Hepatocyte (in vitro differentiated cells): Measurements from ENCODE around the gene WDFY2. TPM values are rescaled to one million over a fixed set of nuclear protein-coding genes. Genes with fewer than 3 reads are reported as not detected.

Experiments used
- DNase-seq: peaks from one replicate; pipeline ENCODE4 v3.0.0-alpha.2; 2016; ENCODE audit warnings: low spot score
- H2AFZ ChIP-seq: fragments of 200-600 bp; sonication (generic); 2 replicates; pipeline ENCODE4 v1.6.0; 2016; ENCODE audit warnings: antibody characterized with exemption, mild to moderate bottlenecking
- H3K27ac ChIP-seq: fragments of 200-600 bp; sonication (generic); 2 replicates; pipeline ENCODE4 v1.5.1; 2016; ENCODE audit warnings: mild to moderate bottlenecking
- H3K27me3 ChIP-seq: fragments of 200-600 bp; sonication (generic); 2 replicates; pipeline ENCODE4 v1.6.1; 2016
- H3K36me3 ChIP-seq: fragments of 200-600 bp; sonication (generic); replicated peaks from 2 replicates; pipeline ENCODE4 v1.5.1; 2016; ENCODE audit warnings: low read depth; ENCODE audit not compliant: insufficient read depth
- H3K4me1 ChIP-seq: fragments of 200-600 bp; sonication (generic); 2 replicates; pipeline ENCODE4 v1.5.1; 2016; ENCODE audit warnings: mild to moderate bottlenecking, moderate library complexity; ENCODE audit not compliant: insufficient read depth
- H3K4me2 ChIP-seq: fragments of 200-600 bp; sonication (generic); 2 replicates; pipeline ENCODE4 v1.6.0; 2016
- H3K4me3 ChIP-seq: fragments of 200-600 bp; sonication (generic); 2 replicates; pipeline ENCODE4 v1.5.1; 2016; ENCODE audit warnings: mild to moderate bottlenecking
- H3K79me2 ChIP-seq: fragments of 200-600 bp; sonication (generic); 2 replicates; pipeline ENCODE4 v1.6.0; 2017; ENCODE audit warnings: mild to moderate bottlenecking
- H3K9me2 ChIP-seq: fragments of 200-600 bp; sonication (generic); replicated peaks from 2 replicates; pipeline ENCODE4 v1.6.0; 2017; ENCODE audit warnings: mild to moderate bottlenecking; ENCODE audit not compliant: insufficient read depth
- H3K9me3 ChIP-seq: fragments of 200-600 bp; sonication (generic); 2 replicates; pipeline ENCODE4 v1.5.1; 2016; ENCODE audit warnings: low read depth, mild to moderate bottlenecking
- H4K20me1 ChIP-seq: fragments of 200-600 bp; sonication (generic); 2 replicates; pipeline ENCODE4 v1.6.0; 2016; ENCODE audit warnings: mild to moderate bottlenecking; ENCODE audit not compliant: insufficient read depth, poor library complexity, severe bottlenecking
- CTCF ChIP-seq: fragments of 200-600 bp; sonication (generic); IDR thresholded peaks from 2 replicates; pipeline ENCODE4 v1.5.1; 2016; ENCODE audit warnings: antibody characterized with exemption, mild to moderate bottlenecking; ENCODE audit not compliant: poor library complexity
- EZH2 ChIP-seq: fragments of 200-600 bp; sonication (generic); IDR thresholded peaks from 2 replicates; pipeline ENCODE4 v1.6.1; 2016; ENCODE audit warnings: antibody characterized with exemption, mild to moderate bottlenecking, borderline replicate concordance
- EZH2phosphoT487 ChIP-seq: fragments of 200-600 bp; sonication (generic); IDR thresholded peaks from one replicate; pipeline ENCODE4 v1.6.1; 2018; ENCODE audit warnings: antibody characterized with exemption, mild to moderate bottlenecking, low read depth, moderate library complexity; ENCODE audit not compliant: unreplicated experiment, severe bottlenecking
- whole genome bisulfite sequencing: methylation state at CpG from one replicate; pipeline ENCODE4 v1.1.6; 2016; ENCODE audit warnings: low lambda C conversion rate; ENCODE audit errors: missing lambda C conversion rate; 5-methylcytosine and 5-hydroxymethylcytosine counted together
- polyA plus RNA-seq: library from polyadenylated mRNA; unstranded; fragments of >200 nt; fragmentation: Nextera tagmentation; extraction: Ambion mirVana; gene quantifications from 2 replicates; pipeline ENCODE4 v1.2.1, GENCODE V29; 2016
- total RNA-seq: library from RNA; depleted of rRNA; stranded (reverse); fragments of >200 nt; gene quantifications from 2 replicates; pipeline ENCODE4 v1.2.3, GENCODE V29; 2014

WDFY2 gene
- total and polyA plus RNA-seq, 2 experiments from 2014 or later: 9.0 to 9.1 TPM

- no peaks in the 10 kb centered on the region for H4K20me1 ChIP-seq
- no peak overlapping the region for H3K4me2 ChIP-seq
- H3K9me3 ChIP-seq: no peaks in the 10 kb centered on the region
- H2AFZ ChIP-seq: no peak overlapping the region
- 100% methylated on average over 3 of the region's 3 CpGs for WGBS
- no peak overlapping the region for H3K27ac ChIP-seq
- H3K4me1 ChIP-seq: no peaks in the 10 kb centered on the region
- H3K36me3 ChIP-seq: no peaks in the 10 kb centered on the region
- H3K9me2 ChIP-seq: no peaks in the 10 kb centered on the region
- TF ChIP-seq EZH2 (no peak), EZH2phosphoT487 (no peak), CTCF (no peak)
- H3K79me2 ChIP-seq: peaks cover 72% of the 10 kb centered on the region
- H3K27me3 ChIP-seq: no peaks in the 10 kb centered on the region
- DNase-seq: no peak
- H3K4me3 ChIP-seq: no peak overlapping the region
Measured at GRCh38 chr13:51600703-51601102, 16.4 kb downstream of the WDFY2 start.

GRCh38 chr13:51601601-51602565 is 17.6 kb downstream of the WDFY2 start:
- Histone ChIP-seq H2AFZ (no peak overlapping the region), H4K20me1 (no peaks in the 10 kb centered on the region), H3K4me3 (no peak overlapping the region), H3K27ac (peak overlapping the region; percentile 23), H3K79me2 (peaks cover 71% of the 10 kb centered on the region), H3K36me3 (no peaks in the 10 kb centered on the region), H3K4me2 (no peak overlapping the region), H3K27me3 (no peaks in the 10 kb centered on the region), H3K9me2 (no peaks in the 10 kb centered on the region), H3K9me3 (no peaks in the 10 kb centered on the region), H3K4me1 (no peaks in the 10 kb centered on the region)
- TF ChIP-seq EZH2 (no peak), CTCF (no peak), EZH2phosphoT487 (no peak)
- 97% methylated on average over 8 of the region's 8 CpGs for WGBS
- no peak for DNase-seq

GRCh38 chr13:51603716-51604115 is 19.5 kb downstream of the WDFY2 start:
- Histone ChIP-seq H3K9me2 (no peaks in the 10 kb centered on the region), H4K20me1 (no peaks in the 10 kb centered on the region), H3K36me3 (no peaks in the 10 kb centered on the region), H3K27ac (no peak overlapping the region), H3K9me3 (no peaks in the 10 kb centered on the region), H3K4me2 (no peak overlapping the region), H3K79me2 (peaks cover 66% of the 10 kb centered on the region), H3K4me3 (no peak overlapping the region), H3K27me3 (no peaks in the 10 kb centered on the region), H2AFZ (no peak overlapping the region), H3K4me1 (no peaks in the 10 kb centered on the region)
- TF ChIP-seq CTCF (no peak), EZH2 (no peak), EZH2phosphoT487 (no peak)
- no peak for DNase-seq
- 98% methylated on average over 1 of the region's 1 CpG for WGBS
